H9 (cell line): ENCODE measurements around the gene RABGAP1L. TPM values are rescaled to one million over a fixed set of nuclear protein-coding genes. Genes with fewer than 3 reads are reported as not detected.
A peak's percentile ranks its signal among the peaks of the same experiment; 100 is the strongest.

ENCODE experiments used
- DNase-seq: peaks from one replicate; pipeline ENCODE4 v3.0.0-alpha.2; 2017
- H2AFZ ChIP-seq: one replicate; pipeline ENCODE4 v1.6.1; 2013; ENCODE audit warnings: mild to moderate bottlenecking, low read length, control low read depth, moderate library complexity
- H2AK5ac ChIP-seq: 2 replicates; pipeline ENCODE4 v1.6.1; 2013; ENCODE audit warnings: low read length, control low read depth, mixed read lengths; ENCODE audit not compliant: insufficient read length
- H2BK120ac ChIP-seq: one replicate; pipeline ENCODE4 v1.6.1; 2013; ENCODE audit warnings: low read depth, mild to moderate bottlenecking, low read length, control low read depth, inconsistent platforms; ENCODE audit not compliant: poor library complexity, severe bottlenecking
- H2BK12ac ChIP-seq: 2 replicates; pipeline ENCODE4 v1.6.1; 2013; ENCODE audit warnings: low read length, control low read depth, mixed read lengths, low read depth; ENCODE audit not compliant: insufficient read length
- H2BK15ac ChIP-seq: 2 replicates; pipeline ENCODE4 v1.6.1; 2013; ENCODE audit warnings: low read depth, low read length, control low read depth
- H2BK20ac ChIP-seq: one replicate; pipeline ENCODE4 v1.6.1; 2013; ENCODE audit warnings: low read depth, mild to moderate bottlenecking, low read length, control low read depth, inconsistent platforms; ENCODE audit not compliant: poor library complexity, severe bottlenecking
- H2BK5ac ChIP-seq: 2 replicates; pipeline ENCODE4 v1.6.1; 2013; ENCODE audit warnings: low read length, control low read depth, mixed read lengths; ENCODE audit not compliant: insufficient read length
- H3K14ac ChIP-seq: 2 replicates; pipeline ENCODE4 v1.6.1; 2013; ENCODE audit warnings: low read length, control low read depth; ENCODE audit not compliant: insufficient read depth
- H3K18ac ChIP-seq: 2 replicates; pipeline ENCODE4 v1.6.1; 2013; ENCODE audit warnings: low read depth, mild to moderate bottlenecking, mixed read lengths, low read length, control low read depth; ENCODE audit not compliant: insufficient read length
- H3K23ac ChIP-seq: 2 replicates; pipeline ENCODE4 v1.6.1; 2013; ENCODE audit warnings: low read length, control low read depth, mixed read lengths, low read depth; ENCODE audit not compliant: insufficient read length
- H3K23me2 ChIP-seq: 2 replicates; pipeline ENCODE4 v1.6.1; 2013; ENCODE audit warnings: low read depth, mild to moderate bottlenecking, mixed read lengths, low read length, control low read depth; ENCODE audit not compliant: insufficient read length, poor library complexity, severe bottlenecking
- H3K27ac ChIP-seq: 2 replicates; pipeline ENCODE4 v1.5.1; 2013; ENCODE audit warnings: low read length, control low read depth, mixed read lengths, low read depth; ENCODE audit not compliant: insufficient read length
- H3K27me3 ChIP-seq: 2 replicates; pipeline ENCODE4 v1.6.1; 2013; ENCODE audit warnings: low read length, control low read depth, inconsistent platforms; ENCODE audit not compliant: insufficient read depth
- H3K4ac ChIP-seq: 2 replicates; pipeline ENCODE4 v1.6.1; 2013; ENCODE audit warnings: low read depth, mild to moderate bottlenecking, control low read depth, inconsistent platforms, low read length, moderate library complexity
- H3K4me1 ChIP-seq: 2 replicates; pipeline ENCODE4 v1.6.1; 2013; ENCODE audit warnings: low read length, control low read depth, inconsistent platforms; ENCODE audit not compliant: insufficient read depth
- H3K4me2 ChIP-seq: 2 replicates; pipeline ENCODE4 v1.6.1; 2013; ENCODE audit warnings: low read length, control low read depth, mixed read lengths; ENCODE audit not compliant: insufficient read length, insufficient read depth
- H3K56ac ChIP-seq: 2 replicates; pipeline ENCODE4 v1.6.1; 2013; ENCODE audit warnings: low read depth, mild to moderate bottlenecking, mixed read lengths, low read length, control low read depth; ENCODE audit not compliant: insufficient read length
- H3K79me1 ChIP-seq: 2 replicates; pipeline ENCODE4 v1.6.1; 2013; ENCODE audit warnings: low read depth, mild to moderate bottlenecking, moderate library complexity, low read length, control low read depth, inconsistent platforms; ENCODE audit not compliant: insufficient read depth, poor library complexity, severe bottlenecking
- H3K79me2 ChIP-seq: 2 replicates; pipeline ENCODE4 v1.6.1; 2013; ENCODE audit warnings: low read length, control low read depth, inconsistent platforms; ENCODE audit not compliant: insufficient read depth
- H3K9ac ChIP-seq: 2 replicates; pipeline ENCODE4 v1.6.1; 2013; ENCODE audit warnings: low read length, control low read depth, mixed read lengths; ENCODE audit not compliant: insufficient read length; ENCODE audit errors: extremely low read depth
- H3K9me3 ChIP-seq: one replicate; pipeline ENCODE4 v1.6.1; 2013; ENCODE audit warnings: low read depth, low read length, inconsistent platforms; ENCODE audit not compliant: control insufficient read depth
- H3T11ph ChIP-seq: one replicate; pipeline ENCODE4 v1.6.1; 2013; ENCODE audit warnings: mild to moderate bottlenecking, low read length, control low read depth, inconsistent platforms
- H4K20me1 ChIP-seq: one replicate; pipeline ENCODE4 v1.6.1; 2013; ENCODE audit not compliant: control insufficient read depth, insufficient read length, insufficient read depth
- H4K5ac ChIP-seq: 2 replicates; pipeline ENCODE4 v1.6.1; 2013; ENCODE audit warnings: low read depth, mild to moderate bottlenecking, mixed read lengths, low read length, control low read depth; ENCODE audit not compliant: insufficient read length
- H4K8ac ChIP-seq: replicated peaks from 2 replicates; pipeline ENCODE4 v1.6.1; 2013; ENCODE audit warnings: low read length, control low read depth, mixed read lengths, low read depth; ENCODE audit not compliant: insufficient read length
- H4K91ac ChIP-seq: 2 replicates; pipeline ENCODE4 v1.6.1; 2013; ENCODE audit warnings: low read depth, mild to moderate bottlenecking, moderate library complexity, mixed read lengths, low read length, control low read depth; ENCODE audit not compliant: insufficient read length
- H3K27ac Mint-ChIP-seq, 3 experiments: 2 replicates in 2 of 3; 3 replicates in 1 of 3; pipeline ENCODE4 v1.8.0; 2020 to 2021; ENCODE audit warnings: mixed read lengths in 3 of 3, mild to moderate bottlenecking in 1 of 3, moderate library complexity in 1 of 3
- H3K27me3 Mint-ChIP-seq: 2 replicates; pipeline ENCODE4 v1.8.0; 2021; ENCODE audit warnings: low read depth, mild to moderate bottlenecking, moderate library complexity, mixed read lengths
- H3K36me3 Mint-ChIP-seq, 3 experiments: 2 replicates in 2 of 3; 3 replicates in 1 of 3; pipeline ENCODE4 v1.8.0; 2020 to 2021; ENCODE audit warnings: low read depth in 3 of 3, mixed read lengths in 3 of 3; ENCODE audit not compliant: insufficient read depth in 1 of 3
- H3K4me1 Mint-ChIP-seq, 2 experiments: 2 replicates each; pipeline ENCODE4 v1.8.0; 2020; ENCODE audit warnings: mixed read lengths in 2 of 2
- H3K4me3 Mint-ChIP-seq, 2 experiments: 2 replicates in 1 of 2; 3 replicates in 1 of 2; pipeline ENCODE4 v1.8.0; 2020 to 2021; ENCODE audit warnings: mild to moderate bottlenecking in 2 of 2, mixed read lengths in 2 of 2, moderate library complexity in 1 of 2
- H3K9me3 Mint-ChIP-seq, 2 experiments: 2 replicates in 1 of 2; 3 replicates in 1 of 2; pipeline ENCODE4 v1.8.0; 2020; ENCODE audit warnings: mild to moderate bottlenecking in 2 of 2, mixed read lengths in 2 of 2, moderate library complexity in 1 of 2
- CTCF ChIP-seq: fragments of 200-600 bp; sonication (generic); conservative IDR thresholded peaks from 3 replicates; pipeline ENCODE4 v1.8.0; 2021; ENCODE audit warnings: antibody characterized with exemption, mild to moderate bottlenecking
- WGBS: extraction: QIAGEN DNeasy Blood & Tissue Kit; methylation state at CpG from one replicate; pipeline ENCODE4 v1.1.7; 2013; ENCODE audit warnings: missing lambda C conversion rate, low lambda C conversion rate, mixed read lengths; ENCODE audit not compliant: insufficient read length; ENCODE audit errors: extremely low coverage; 5-methylcytosine and 5-hydroxymethylcytosine counted together
- total RNA-seq: library from RNA; stranded (reverse); gene quantifications from 2 replicates; pipeline ENCODE4 v1.2.1, GENCODE V29; 2021

The RABGAP1L gene
- total RNA-seq, 1 experiment from 2014 or later: 147 TPM

DNA sequence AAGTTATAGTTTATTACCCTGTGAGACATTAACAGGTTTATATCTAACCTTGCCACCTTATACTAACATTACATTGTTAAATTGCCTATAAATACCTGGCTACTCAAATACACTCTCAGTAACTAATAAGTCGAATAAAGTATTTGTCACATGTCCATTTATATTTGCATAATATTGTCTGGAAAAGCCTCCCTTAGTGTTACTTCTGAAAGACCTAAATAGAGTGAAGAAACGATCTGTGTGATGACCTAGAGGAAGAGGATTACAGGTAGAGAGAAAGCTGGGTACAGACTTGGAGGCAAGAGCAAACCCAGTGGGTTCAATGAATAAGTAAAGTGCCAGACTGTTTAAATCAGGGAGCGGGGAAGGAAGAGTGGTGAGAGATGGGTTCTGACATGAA is 837.7 kb downstream of the RABGAP1L start:
- Mint-ChIP-seq H3K36me3 (peaks cover 0 to 22% (median 8%) of the 10 kb centered on the region in 3 experiments; a peak in 5 of 7 replicates), H3K4me3 (no peak overlapping the region), H3K27ac (peak overlapping the region in 2 of 3 experiments; percentile 3 to 18; a peak in 2 of 7 replicates), H3K4me1 (peaks cover 19 to 22% of the 10 kb centered on the region in 2 experiments), H3K9me3 (no peaks in the 10 kb centered on the region), H3K27me3 (no peaks in the 10 kb centered on the region)
- no peak for DNase-seq
- Histone ChIP-seq H4K5ac (no peak overlapping the region), H2AK5ac (no peak overlapping the region), H2BK20ac (no peak overlapping the region), H3K14ac (no peak overlapping the region), H2BK5ac (no peak overlapping the region), H3T11ph (no peak overlapping the region), H3K27me3 (no peaks in the 10 kb centered on the region), H2BK12ac (no peak overlapping the region), H2BK120ac (no peak overlapping the region), H3K18ac (no peak overlapping the region), H3K4me1 (no peaks in the 10 kb centered on the region), H3K4ac (no peak overlapping the region), H2AFZ (no peak overlapping the region), H4K8ac (no peak overlapping the region), H3K23me2 (peaks cover 5% of the 10 kb centered on the region), H3K23ac (no peak overlapping the region), H2BK15ac (no peak overlapping the region), H3K9ac (no peak overlapping the region), H3K79me1 (no peaks in the 10 kb centered on the region), H4K20me1 (no peaks in the 10 kb centered on the region), H3K4me2 (no peak overlapping the region), H3K27ac (no peak overlapping the region), H3K56ac (no peak overlapping the region), H4K91ac (no peak overlapping the region), H3K79me2 (peaks cover 17% of the 10 kb centered on the region; the same call in 1 of the 2 replicates), H3K9me3 (no peaks in the 10 kb centered on the region)
- no peak for TF ChIP-seq CTCF
- no CpG with 5 or more reads among the region's 3 CpGs for WGBS
